Heart left ventricle (tissue), 16 donors: ENCODE data around the gene P2RY8. TPM values are rescaled to one million over a fixed set of nuclear protein-coding genes. Genes with fewer than 3 reads are reported as not detected.

Experiments
- ATAC-seq, 4 donors: fragments of 200-7000 bp; cut with Tn5 transposase; one replicate each; pipeline ENCODE4 v1.9.1; 2020 to 2022; ENCODE audit warnings: moderate library complexity in 4 of 4, mild to moderate bottlenecking in 3 of 4, moderate number of reproducible peaks in 1 of 4
- DNase-seq, 5 donors: peaks; one replicate each; pipeline ENCODE4 v3.0.0-alpha.2; 2020
- H3K27ac ChIP-seq, 12 donors: fragments of 200-600 bp; sonication (generic) in 4 of 12; one replicate each; pipeline versions ENCODE4 v1.5.0 to v1.8.0; 2016 to 2022; ENCODE audit warnings: mild to moderate bottlenecking in 2 of 12
- H3K27me3 ChIP-seq, 9 donors: fragments of 200-600 bp; sonication (generic) in 2 of 9; one replicate each; pipeline versions ENCODE4 v1.5.1 to v1.8.0; 2016 to 2022; ENCODE audit warnings: mild to moderate bottlenecking in 3 of 9
- H3K36me3 ChIP-seq, 9 donors: fragments of 200-600 bp; sonication (generic) in 2 of 9; one replicate each; pipeline versions ENCODE4 v1.5.0 to v1.8.0; 2018 to 2022; ENCODE audit warnings: mild to moderate bottlenecking in 2 of 9
- H3K4me1 ChIP-seq, 12 donors: fragments of 200-600 bp; sonication (generic) in 4 of 12; one replicate each; pipeline versions ENCODE4 v1.5.0 to v1.8.0; 2016 to 2022; ENCODE audit warnings: mild to moderate bottlenecking in 3 of 12
- H3K4me3 ChIP-seq, 12 donors: fragments of 200-600 bp; sonication (generic) in 4 of 12; one replicate each; pipeline versions ENCODE4 v1.5.0 to v1.8.0; 2017 to 2022; ENCODE audit warnings: mild to moderate bottlenecking in 9 of 12, moderate library complexity in 4 of 12
- H3K9me3 ChIP-seq, 12 donors: fragments of 200-600 bp; sonication (generic) in 4 of 12; one replicate each; pipeline versions ENCODE4 v1.5.0 to v1.8.0; 2016 to 2022; ENCODE audit warnings: mild to moderate bottlenecking in 1 of 12
- POLR2A ChIP-seq, 2 donors: fragments of 450-650 bp; IDR thresholded peaks; one replicate each; pipeline ENCODE4 v1.6.1; 2017; ENCODE audit warnings: antibody characterized with exemption in 2 of 2, mild to moderate bottlenecking in 2 of 2, moderate library complexity in 2 of 2
- WGBS, 4 donors: extraction: QIAGEN DNeasy Blood & Tissue Kit in 2 of 4; methylation state at CpG; one replicate each; pipeline versions ENCODE4 v1.1.5 to v1.1.7; 2013 to 2018; 5-methylcytosine and 5-hydroxymethylcytosine counted together
- intact Hi-C, 10 donors: fragments of 100-400 bp; cut with DNase I; formaldehyde crosslinking; loops; one replicate each; pipeline versions ENCODE4 v1.11.1 to v1.14.2; 2022
- polyA plus RNA-seq, 2 donors: library from polyadenylated mRNA; stranded (reverse); fragments of 200-250 nt; gene quantifications; one replicate each; pipeline ENCODE4 v1.2.3, GENCODE V29; 2013
- total RNA-seq, 9 donors: library from RNA; depleted of rRNA in 2 of 9; stranded (reverse); fragments of >200 nt in 2 of 9; fragmentation: NEBNext Ultra II Directional in 3 of 9; extraction: Animal tissue kit (Norgen Biotek cat#: 25700) in 3 of 9; gene quantifications; one replicate each; pipeline versions ENCODE4 v1.1.0 to v1.2.4, GENCODE V29; 2016 to 2023
- TF ChIP-seq, protein P1 (sequence below), 12 donors: fragments of 200-600 bp; sonication (generic) in 4 of 12; IDR thresholded peaks; one replicate each; pipeline versions ENCODE4 v1.5.0 to v1.8.0; 2018 to 2022; ENCODE audit warnings: antibody characterized with exemption in 12 of 12, mild to moderate bottlenecking in 5 of 12
- donor health status: ischemic (EF 13 %, LVEDD 7.1; RV severe dilation, severe dysfunction).
- donor health status: healthy with polysubstance abuse.
- donor health status: DM: no; HTN: yes; CAD: no.
- donor health status: DM: no; HTN: no; CAD: no.
- donor health status: ischemic (EF 25% LVEDD 6.9; RV normal size, moderate dysfunction).
- donor health status: ischemic (EF 25% LVEDD 5.7; RV mildly dilated, moderate dysfunction).
- donor health status: healthy.
- donor health status: DM: yes; HTN: yes; CAD: no.
- donor health status: ischemic (EF 35%, LVEDD 5.7; RV mildly dilated, moderate dysfunction).
- donor health status: nonischemic (EF 11% LVEDD 7.7; RV severe dilation, severe dysfunction).
- donor health status: DM: yes; HTN: yes; CAD: no.
- donor health status: PGD.
- donor health status: ischemic (EF 29% LVEDD 5.4; RV normal size, mild dysfunction).
- donor health status: nonischemic (EF 23%, LVEDD 6.1; RV moderate dilation, normal function).

The P2RY8 gene
- total and polyA plus RNA-seq, 11 donors = 0.62 to 10.5 (median 2.3) TPM

DNA sequence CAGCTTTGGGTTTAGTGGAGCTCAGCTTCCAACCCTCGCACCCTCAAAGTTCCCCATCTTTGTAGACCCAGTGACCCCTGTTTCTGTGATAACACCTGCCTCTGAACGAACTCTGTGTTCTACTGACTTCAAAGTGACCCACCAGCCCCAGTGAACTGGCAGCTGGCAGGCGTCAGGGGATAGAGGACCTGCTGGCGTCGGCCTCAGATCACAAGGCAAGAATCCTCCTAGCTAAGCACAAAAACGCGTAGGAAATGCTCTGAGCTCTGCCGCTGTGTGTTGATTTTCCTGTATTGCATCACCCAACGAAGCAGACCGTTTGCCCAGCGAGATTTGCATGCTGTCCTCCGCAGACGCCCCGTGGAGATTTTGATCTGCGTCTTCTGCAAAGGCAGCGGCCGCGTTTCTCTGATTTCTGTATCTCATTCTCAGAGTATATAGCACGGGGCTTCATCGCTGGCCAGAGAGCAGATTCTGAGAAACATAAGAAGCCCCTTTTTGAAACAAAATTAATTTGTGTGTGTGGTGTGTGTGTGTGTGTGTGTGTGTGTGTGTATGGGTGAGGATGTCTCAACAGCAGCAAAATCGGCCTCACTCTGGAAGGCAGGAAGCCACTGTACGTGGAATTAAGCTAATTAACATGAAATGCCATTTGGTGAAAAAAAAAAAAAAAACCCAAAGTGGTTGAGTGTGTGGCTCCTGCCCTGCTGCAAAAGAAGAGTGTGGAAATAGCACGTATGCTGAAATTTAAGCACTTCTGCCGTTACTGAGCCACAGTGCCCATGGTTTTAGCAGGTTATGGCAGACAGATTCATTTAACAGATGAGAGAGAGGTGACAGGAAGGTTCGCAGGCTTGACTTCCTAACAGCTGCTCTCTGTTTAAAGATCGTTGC lies 55.1 kb downstream of the P2RY8 start:
- peak overlapping the region; percentile 9 to 91 (median 62) for H3K27ac ChIP-seq
- TF ChIP-seq, protein P1, sequence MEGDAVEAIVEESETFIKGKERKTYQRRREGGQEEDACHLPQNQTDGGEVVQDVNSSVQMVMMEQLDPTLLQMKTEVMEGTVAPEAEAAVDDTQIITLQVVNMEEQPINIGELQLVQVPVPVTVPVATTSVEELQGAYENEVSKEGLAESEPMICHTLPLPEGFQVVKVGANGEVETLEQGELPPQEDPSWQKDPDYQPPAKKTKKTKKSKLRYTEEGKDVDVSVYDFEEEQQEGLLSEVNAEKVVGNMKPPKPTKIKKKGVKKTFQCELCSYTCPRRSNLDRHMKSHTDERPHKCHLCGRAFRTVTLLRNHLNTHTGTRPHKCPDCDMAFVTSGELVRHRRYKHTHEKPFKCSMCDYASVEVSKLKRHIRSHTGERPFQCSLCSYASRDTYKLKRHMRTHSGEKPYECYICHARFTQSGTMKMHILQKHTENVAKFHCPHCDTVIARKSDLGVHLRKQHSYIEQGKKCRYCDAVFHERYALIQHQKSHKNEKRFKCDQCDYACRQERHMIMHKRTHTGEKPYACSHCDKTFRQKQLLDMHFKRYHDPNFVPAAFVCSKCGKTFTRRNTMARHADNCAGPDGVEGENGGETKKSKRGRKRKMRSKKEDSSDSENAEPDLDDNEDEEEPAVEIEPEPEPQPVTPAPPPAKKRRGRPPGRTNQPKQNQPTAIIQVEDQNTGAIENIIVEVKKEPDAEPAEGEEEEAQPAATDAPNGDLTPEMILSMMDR (IDR thresholded peaks at IDR 0.05) = peak in 1 of 12 donors; percentile 10
- no peak for TF ChIP-seq POLR2A (IDR thresholded peaks at IDR 0.05)

DNA sequence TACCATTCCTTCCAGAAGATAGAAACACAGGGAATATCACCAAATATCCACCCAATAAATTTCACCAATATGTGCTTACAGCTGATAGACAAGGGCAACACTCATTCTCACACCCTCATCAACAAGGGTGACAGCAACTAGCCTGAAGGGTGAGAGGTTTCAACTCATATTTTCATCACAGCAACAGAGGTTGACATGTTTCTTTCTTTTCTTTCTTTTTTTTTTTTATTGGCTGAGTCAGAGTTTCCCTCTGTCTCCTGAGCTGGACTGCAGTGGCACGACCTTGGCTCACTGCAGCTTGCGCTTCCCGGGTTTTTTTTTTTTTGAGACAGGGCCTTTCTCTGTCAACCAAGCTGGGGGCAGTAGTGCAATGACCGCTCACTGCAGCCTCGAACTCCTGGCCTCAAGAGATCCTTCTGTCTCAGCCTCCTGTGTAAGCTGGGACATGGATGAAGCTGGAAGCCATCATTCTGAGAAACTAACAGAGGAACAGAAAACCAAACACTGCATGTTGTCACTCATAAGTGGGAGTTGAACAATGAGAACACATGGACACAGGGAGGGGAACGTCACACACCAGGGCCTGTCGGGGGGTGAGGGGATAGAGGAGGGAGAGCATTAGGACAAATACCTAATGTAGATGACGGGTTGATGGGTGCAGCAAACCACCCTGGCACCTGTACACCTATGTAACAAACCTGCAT lies 56.8 kb downstream of the P2RY8 start:
- peak overlapping the region in 3 of 12 donors; percentile 9 to 91 (median 77) for H3K27ac ChIP-seq
- DNase-seq (peak in 1 of 5 donors; percentile 3), ATAC-seq (no peak)
- peaks cover 0 to 43% (median 3%) of the 10 kb centered on the region in 12 donors for H3K4me1 ChIP-seq
- WGBS, 4 donors = 74 to 83% (median 78%) methylated on average over 8 of the region's 8 CpGs
- no peaks in the 10 kb centered on the region for H3K27me3 ChIP-seq
- TF ChIP-seq POLR2A (IDR thresholded peaks at IDR 0.05) = no peak
- TF ChIP-seq, protein P1 (IDR thresholded peaks at IDR 0.05) = no peak
- H3K36me3 ChIP-seq = no peaks in the 10 kb centered on the region
- H3K4me3 ChIP-seq = no peak overlapping the region
- intact Hi-C loops = loop anchor here in 2 of 10 donors (2.0 to 10.0 kb wide), 2 partner anchors 25 to 65 kb away; no protein-coding TSS in a partner anchor
- peaks cover 0 to 18% (median 12%) of the 10 kb centered on the region in 12 donors for H3K9me3 ChIP-seq

More for the DNA sequence above, 55.1 kb downstream of the P2RY8 start:
- ATAC-seq = peak; percentile 78 to 87 (median 84)
- intact Hi-C loops = loop anchor here in 2 of 10 donors (2.0 to 10.0 kb wide), 2 partner anchors 23 to 63 kb away; no protein-coding TSS in a partner anchor
- Histone ChIP-seq H3K4me1 (peaks cover 0 to 53% (median 4%) of the 10 kb centered on the region in 12 donors), H3K9me3 (peaks cover 0 to 20% (median 12%) of the 10 kb centered on the region in 12 donors), H3K27me3 (peaks cover 0 to 11% (median 0%) of the 10 kb centered on the region in 9 donors), H3K36me3 (no peaks in the 10 kb centered on the region), H3K4me3 (peak overlapping the region in 4 of 12 donors; percentile 12 to 21 (median 15))
- WGBS, 4 donors = 11 to 23% (median 14%) methylated on average over 26 of the region's 26 CpGs
- peak; percentile 59 to 77 (median 68) for DNase-seq

GRCh38 chrX:1477801-1478458 lies 59.1 kb downstream of the P2RY8 start:
- peaks cover 0 to 18% (median 12%) of the 10 kb centered on the region in 12 donors for H3K9me3 ChIP-seq
- peaks cover 0 to 28% (median 3%) of the 10 kb centered on the region in 12 donors for H3K4me1 ChIP-seq
- no peaks in the 10 kb centered on the region for H3K27me3 ChIP-seq
- no peak for ATAC-seq
- no peak for TF ChIP-seq POLR2A (IDR thresholded peaks at IDR 0.05)
- TF ChIP-seq, protein P1 (IDR thresholded peaks at IDR 0.05) = no peak
- intact Hi-C loops = no loop called here
- peak in 1 of 5 donors; percentile 23 for DNase-seq
- H3K36me3 ChIP-seq = no peaks in the 10 kb centered on the region
- H3K4me3 ChIP-seq = no peak overlapping the region
- H3K27ac ChIP-seq = no peak overlapping the region
- 65 to 84% (median 75%) methylated on average over 8 of the region's 8 CpGs for WGBS, 4 donors
